NCI-H1930 (cell line): ENCODE results near the gene ZNF723.
"Not testable (repeated sequence)": the region's sequence is repeated elsewhere in the genome, so short reads cannot be mapped to it uniquely, and the experiment has no call there.

Experiments
- DNase-seq, 2 experiments: peaks; one replicate each; lab custom pipeline; 2025; lab: John Stamatoyannopoulos, UW

The ZNF723 gene

GRCh38 chr19:22832031-22832762 is at the start of gene ZNF723:
Gene ZNF723, plus strand, starts transcription at chr19:22832291. Its CDS starts 89 bp downstream, at chr19:22832380.
- DNase-seq = no peak

GRCh38 chr19:22783651-22784410 is 48.3 kb upstream of the ZNF723 start, which contains the start of gene ZNF99:
Gene ZNF99, minus strand, starts transcription at chr19:22784151. Its CDS starts 135 bp downstream, at chr19:22784016.
- no peak for DNase-seq

GRCh38 chr19:22792863-22793262 is 39.2 kb upstream of the ZNF723 start:
- DNase-seq = not testable (repeated sequence)

- no peak for DNase-seq
These were observed 35.1 kb upstream of the ZNF723 start for GRCh38 chr19:22797040-22797439.

GRCh38 chr19:22806418-22806817 is 25.7 kb upstream of the ZNF723 start:
- DNase-seq = no peak

GRCh38 chr19:22807061-22807835 is 24.8 kb upstream of the ZNF723 start:
- no peak for DNase-seq

- DNase-seq = no peak
These were observed 18.0 kb upstream of the ZNF723 start for GRCh38 chr19:22814124-22814523.

GRCh38 chr19:22831211-22831610 is 880 bp upstream of the ZNF723 start:
- DNase-seq = no peak

- DNase-seq = not testable (repeated sequence)
These were observed 25.7 kb downstream of the ZNF723 start for GRCh38 chr19:22857713-22858320.

GRCh38 chr19:22882797-22883196 is 50.7 kb downstream of the ZNF723 start:
- DNase-seq = no peak

- DNase-seq = no peak
These were observed 61.8 kb downstream of the ZNF723 start for GRCh38 chr19:22893855-22894270.

- DNase-seq = no peak
These were observed 69.5 kb downstream of the ZNF723 start for GRCh38 chr19:22901431-22902130.
